Ishikawa (cell line): ENCODE measurements around the gene EXOG.

Source experiments
- CEBPB ChIP-seq: IDR thresholded peaks from 2 replicates; pipeline ENCODE4 v1.6.1; 2012
- CREB1 ChIP-seq: IDR thresholded peaks from 2 replicates; pipeline ENCODE4 v1.6.1; 2012; ENCODE audit warnings: low read depth
- EGR1 ChIP-seq: IDR thresholded peaks from 2 replicates; pipeline ENCODE4 v1.6.1; 2012
- EP300 ChIP-seq: IDR thresholded peaks from 2 replicates; pipeline ENCODE4 v1.6.1; 2012; ENCODE audit warnings: borderline replicate concordance
- FOXM1 ChIP-seq: IDR thresholded peaks from 2 replicates; pipeline ENCODE4 v1.6.1; 2012; ENCODE audit warnings: low read depth, borderline replicate concordance
- NFIC ChIP-seq: IDR thresholded peaks from 2 replicates; pipeline ENCODE4 v1.6.1; 2012
- RAD21 ChIP-seq: IDR thresholded peaks from 2 replicates; pipeline ENCODE4 v1.6.1; 2012; ENCODE audit warnings: low read depth
- TAF1 ChIP-seq: IDR thresholded peaks from 2 replicates; pipeline ENCODE4 v1.6.1; 2012; ENCODE audit warnings: low read depth, mild to moderate bottlenecking
- TCF12 ChIP-seq: IDR thresholded peaks from 2 replicates; pipeline ENCODE4 v1.6.1; 2012; ENCODE audit warnings: low read depth
- YY1 ChIP-seq: IDR thresholded peaks from 2 replicates; pipeline ENCODE4 v1.6.1; 2012; ENCODE audit warnings: low read depth
- TF ChIP-seq, protein P1 (sequence below): IDR thresholded peaks from 2 replicates; pipeline ENCODE4 v1.6.1; 2012
- TF ChIP-seq, protein P2 (sequence below): IDR thresholded peaks from 2 replicates; pipeline ENCODE4 v1.6.1; 2012; ENCODE audit warnings: low read depth, mild to moderate bottlenecking
- TF ChIP-seq, protein P3 (sequence below): IDR thresholded peaks from 2 replicates; pipeline ENCODE4 v1.6.1; 2012

The EXOG gene

DNA sequence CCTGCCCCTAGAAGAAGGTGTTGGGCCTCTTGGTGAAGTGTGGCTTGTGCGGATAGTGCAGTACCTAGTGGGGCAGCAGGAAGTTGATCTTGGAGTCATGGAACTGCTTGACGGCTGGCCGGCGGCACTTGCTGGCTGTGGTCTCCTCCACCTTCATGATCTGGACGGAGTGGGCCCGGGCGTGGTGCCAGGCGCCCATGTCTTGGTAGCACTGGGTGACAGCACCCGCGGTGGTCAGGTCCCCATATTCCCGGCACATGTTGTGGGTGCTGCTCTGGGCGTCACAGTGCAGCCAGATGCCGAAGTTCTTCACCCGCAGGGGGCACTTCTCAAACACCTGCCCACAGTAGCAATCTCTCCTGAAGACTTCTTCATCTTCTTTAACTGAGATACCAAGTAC lies 30.7 kb downstream of the EXOG start:
- no peak for TF ChIP-seq EP300
- TF ChIP-seq CREB1, result no peak

DNA sequence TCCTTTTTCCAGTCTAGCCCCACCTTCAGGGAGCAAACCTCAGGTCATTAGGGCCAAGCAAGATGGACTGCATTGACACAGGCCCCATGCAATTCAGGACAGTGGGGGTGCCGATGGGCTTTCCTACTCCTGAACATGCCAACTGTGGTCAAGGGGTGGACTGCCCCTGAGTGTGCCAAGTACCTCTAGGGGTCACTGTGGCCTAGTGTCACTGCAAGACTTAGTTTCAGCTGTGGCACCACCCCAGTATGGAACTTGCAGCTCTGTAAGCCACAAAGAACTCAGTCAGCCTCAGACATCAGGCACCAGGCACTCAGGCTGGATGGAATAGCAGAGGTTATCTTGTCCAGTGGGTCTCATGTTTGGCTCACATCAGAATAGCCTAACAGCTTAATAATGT lies 32.3 kb downstream of the EXOG start:
- TF ChIP-seq RAD21, result peak; percentile 43; the same call in 1 of the 2 replicates
- TF ChIP-seq, protein P1, sequence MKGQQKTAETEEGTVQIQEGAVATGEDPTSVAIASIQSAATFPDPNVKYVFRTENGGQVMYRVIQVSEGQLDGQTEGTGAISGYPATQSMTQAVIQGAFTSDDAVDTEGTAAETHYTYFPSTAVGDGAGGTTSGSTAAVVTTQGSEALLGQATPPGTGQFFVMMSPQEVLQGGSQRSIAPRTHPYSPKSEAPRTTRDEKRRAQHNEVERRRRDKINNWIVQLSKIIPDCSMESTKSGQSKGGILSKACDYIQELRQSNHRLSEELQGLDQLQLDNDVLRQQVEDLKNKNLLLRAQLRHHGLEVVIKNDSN, result no peak
- TF ChIP-seq CEBPB, result no peak
- TF ChIP-seq, protein P2, sequence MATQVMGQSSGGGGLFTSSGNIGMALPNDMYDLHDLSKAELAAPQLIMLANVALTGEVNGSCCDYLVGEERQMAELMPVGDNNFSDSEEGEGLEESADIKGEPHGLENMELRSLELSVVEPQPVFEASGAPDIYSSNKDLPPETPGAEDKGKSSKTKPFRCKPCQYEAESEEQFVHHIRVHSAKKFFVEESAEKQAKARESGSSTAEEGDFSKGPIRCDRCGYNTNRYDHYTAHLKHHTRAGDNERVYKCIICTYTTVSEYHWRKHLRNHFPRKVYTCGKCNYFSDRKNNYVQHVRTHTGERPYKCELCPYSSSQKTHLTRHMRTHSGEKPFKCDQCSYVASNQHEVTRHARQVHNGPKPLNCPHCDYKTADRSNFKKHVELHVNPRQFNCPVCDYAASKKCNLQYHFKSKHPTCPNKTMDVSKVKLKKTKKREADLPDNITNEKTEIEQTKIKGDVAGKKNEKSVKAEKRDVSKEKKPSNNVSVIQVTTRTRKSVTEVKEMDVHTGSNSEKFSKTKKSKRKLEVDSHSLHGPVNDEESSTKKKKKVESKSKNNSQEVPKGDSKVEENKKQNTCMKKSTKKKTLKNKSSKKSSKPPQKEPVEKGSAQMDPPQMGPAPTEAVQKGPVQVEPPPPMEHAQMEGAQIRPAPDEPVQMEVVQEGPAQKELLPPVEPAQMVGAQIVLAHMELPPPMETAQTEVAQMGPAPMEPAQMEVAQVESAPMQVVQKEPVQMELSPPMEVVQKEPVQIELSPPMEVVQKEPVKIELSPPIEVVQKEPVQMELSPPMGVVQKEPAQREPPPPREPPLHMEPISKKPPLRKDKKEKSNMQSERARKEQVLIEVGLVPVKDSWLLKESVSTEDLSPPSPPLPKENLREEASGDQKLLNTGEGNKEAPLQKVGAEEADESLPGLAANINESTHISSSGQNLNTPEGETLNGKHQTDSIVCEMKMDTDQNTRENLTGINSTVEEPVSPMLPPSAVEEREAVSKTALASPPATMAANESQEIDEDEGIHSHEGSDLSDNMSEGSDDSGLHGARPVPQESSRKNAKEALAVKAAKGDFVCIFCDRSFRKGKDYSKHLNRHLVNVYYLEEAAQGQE, result no peak

DNA sequence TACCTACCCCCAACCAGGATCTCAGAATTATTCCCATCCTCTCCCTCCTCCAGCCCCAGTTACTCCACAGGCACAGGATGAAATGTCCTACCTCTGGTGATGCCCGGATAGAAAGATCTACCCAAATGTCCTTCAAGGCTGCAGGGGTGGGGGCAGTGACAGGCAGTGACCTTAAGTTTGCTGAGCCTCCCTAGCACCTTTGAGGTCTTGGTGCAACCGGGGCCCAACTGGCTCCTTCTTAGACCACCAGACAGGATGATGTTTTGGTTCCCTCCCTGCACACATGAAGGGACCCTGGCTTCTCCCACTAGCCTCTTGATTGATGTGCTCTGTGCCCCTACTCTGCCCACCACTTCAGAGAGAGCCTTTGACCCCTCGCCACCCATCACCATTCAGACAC lies 36.4 kb downstream of the EXOG start:
- TF ChIP-seq CEBPB, result no peak

DNA sequence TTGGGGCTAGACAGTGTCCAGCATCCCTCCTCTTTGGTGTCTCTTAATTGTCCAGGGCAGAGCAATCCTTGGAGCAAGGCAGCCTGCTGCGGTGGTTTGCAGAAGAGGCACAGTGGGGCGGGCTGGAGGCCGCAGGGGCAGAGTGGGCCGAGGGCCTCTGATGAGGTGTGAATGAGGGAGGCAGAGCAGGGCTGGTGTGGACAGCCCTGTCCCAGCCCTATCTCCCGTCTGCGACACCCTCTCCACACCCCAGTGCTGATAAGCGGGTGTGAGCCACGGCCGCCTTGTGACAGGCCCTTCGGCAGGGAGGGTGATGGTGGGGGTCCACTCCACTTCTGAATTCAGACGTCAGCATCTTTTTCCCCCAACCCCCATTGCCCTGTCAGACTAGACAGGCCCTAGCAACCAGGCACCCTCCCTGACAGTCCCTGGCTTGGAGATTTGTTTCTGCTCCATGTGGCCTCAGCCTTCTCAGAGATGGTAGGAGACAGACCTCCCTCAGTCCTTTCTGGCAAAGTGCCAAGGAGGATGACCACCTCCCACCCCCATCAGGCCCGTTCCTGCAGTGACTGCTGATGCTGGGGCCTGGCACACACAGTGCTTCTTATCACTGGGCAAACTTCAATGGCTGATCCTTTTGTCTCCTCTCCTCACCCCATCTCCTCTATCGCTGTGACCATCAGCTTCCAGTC lies 37.3 kb downstream of the EXOG start:
- 0 out of 2 replicates have a peak, but pooled peaks have one; percentile 35 for TF ChIP-seq NFIC
- TF ChIP-seq, protein P1, result no peak
- TF ChIP-seq, protein P2, result no peak

DNA sequence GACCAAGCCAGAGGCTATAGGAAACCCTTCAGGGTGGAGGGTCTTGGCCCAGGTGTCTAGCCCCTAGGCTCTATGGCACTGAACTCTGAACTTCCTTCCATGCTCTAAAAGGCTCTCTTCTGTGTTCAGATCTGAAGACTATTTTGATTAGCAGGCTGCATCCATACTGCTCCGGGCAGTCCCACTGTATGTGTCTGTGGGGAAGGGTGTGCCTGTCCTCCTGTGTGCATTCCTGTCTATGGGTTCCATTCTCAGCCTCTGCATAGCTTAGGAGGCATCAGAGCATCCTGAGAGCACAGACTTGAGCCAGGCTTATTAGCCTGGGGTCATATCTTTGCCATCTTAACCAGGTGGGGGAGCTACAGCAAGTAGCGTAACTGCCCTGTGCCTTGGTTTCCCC lies 38.0 kb downstream of the EXOG start:
- TF ChIP-seq EGR1 (no peak), TCF12 (no peak), NFIC (no peak), CEBPB (no peak), FOXM1 (no peak), RAD21 (no peak), YY1 (no peak), TAF1 (no peak)
- TF ChIP-seq, protein P2, result no peak
- TF ChIP-seq, protein P1, result no peak

DNA sequence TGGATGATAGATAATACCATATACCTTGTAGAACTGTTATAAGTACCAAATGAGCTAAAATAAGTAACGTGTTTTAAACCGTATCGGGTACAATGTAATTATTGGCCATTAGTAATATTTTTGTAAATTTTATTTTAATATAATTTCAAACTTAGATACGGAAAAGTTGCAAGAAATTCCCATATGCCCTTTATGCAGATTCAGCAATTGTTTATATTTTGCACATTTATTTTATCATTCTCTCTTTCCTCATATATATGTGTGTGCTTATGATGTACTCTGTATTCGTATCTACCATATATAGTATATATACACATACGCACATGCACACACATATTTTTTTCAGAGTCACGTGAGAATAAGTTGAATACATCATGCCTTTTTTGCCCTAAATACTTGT lies 38.5 kb downstream of the EXOG start:
- TF ChIP-seq TAF1, result no peak

DNA sequence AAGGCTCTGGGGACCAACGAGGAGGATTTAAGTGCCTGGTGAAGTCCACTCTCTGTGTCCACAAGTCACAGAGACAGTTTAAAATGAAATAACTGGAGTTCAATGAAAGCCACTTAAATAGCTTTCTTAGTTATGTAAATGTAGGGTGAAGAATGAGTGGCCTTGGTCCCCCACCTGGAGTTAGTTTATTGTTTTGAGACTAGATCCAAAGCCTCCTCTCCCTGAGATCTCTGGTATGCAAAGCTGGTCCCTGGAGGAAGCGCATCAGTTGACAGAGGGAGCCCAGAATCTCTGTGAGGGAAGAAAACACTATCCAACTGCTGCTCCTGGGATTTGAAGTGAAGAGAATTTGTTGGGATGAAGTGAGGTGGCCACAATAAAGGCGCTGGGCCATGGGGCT lies 40.5 kb downstream of the EXOG start:
- TF ChIP-seq NFIC (no peak), EP300 (no peak), FOXM1 (no peak), RAD21 (no peak), CREB1 (no peak), YY1 (no peak), CEBPB (no peak), TAF1 (no peak)
- TF ChIP-seq, protein P2, result no peak
- TF ChIP-seq, protein P3, sequence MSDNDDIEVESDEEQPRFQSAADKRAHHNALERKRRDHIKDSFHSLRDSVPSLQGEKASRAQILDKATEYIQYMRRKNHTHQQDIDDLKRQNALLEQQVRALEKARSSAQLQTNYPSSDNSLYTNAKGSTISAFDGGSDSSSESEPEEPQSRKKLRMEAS, result no peak
